Breast epithelium (tissue), 3 donors: ENCODE measurements around the gene POLE3.

Source experiments
- POLR2AphosphoS5 ChIP-seq, 3 donors: sonication (generic); formaldehyde crosslinking; IDR thresholded peaks; one replicate each; pipeline ENCODE4 v1.6.1; 2017; ENCODE audit warnings: antibody characterized with exemption in 3 of 3
- TF ChIP-seq, protein P1 (sequence below), 3 donors: fragments of 450-650 bp; IDR thresholded peaks; one replicate each; pipeline ENCODE4 v1.5.1; 2016 to 2017; ENCODE audit warnings: antibody characterized with exemption in 3 of 3, mild to moderate bottlenecking in 3 of 3, moderate library complexity in 3 of 3

DNA sequence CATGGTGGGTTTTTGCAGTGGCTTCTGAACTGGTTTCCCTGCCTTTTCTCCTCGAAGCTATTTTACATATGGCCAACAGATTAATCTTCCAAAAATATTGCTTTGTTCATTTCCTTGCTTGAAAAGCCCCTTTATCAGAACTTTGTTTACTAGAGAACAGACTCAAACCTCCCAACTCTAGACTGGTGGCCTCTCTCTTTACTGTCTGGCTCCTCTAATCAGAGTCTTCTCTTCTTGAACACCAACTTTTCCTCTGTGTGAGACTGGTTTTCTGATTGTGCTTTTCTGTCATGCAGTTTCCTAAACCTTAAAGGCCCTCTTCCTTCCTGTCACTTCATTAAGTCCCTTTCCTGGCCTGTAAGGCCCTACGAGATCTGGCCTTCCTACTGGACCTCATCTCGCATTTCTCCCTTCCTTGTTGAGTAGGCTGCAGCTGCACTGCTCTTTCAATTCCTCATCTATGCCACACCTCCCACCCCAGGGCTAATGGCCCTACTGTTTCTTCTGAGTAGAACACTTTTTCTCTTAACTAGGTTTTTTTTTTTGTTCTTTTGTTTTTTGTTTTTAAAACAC is 5.8 kb upstream of the POLE3 start:
- TF ChIP-seq, protein P1, sequence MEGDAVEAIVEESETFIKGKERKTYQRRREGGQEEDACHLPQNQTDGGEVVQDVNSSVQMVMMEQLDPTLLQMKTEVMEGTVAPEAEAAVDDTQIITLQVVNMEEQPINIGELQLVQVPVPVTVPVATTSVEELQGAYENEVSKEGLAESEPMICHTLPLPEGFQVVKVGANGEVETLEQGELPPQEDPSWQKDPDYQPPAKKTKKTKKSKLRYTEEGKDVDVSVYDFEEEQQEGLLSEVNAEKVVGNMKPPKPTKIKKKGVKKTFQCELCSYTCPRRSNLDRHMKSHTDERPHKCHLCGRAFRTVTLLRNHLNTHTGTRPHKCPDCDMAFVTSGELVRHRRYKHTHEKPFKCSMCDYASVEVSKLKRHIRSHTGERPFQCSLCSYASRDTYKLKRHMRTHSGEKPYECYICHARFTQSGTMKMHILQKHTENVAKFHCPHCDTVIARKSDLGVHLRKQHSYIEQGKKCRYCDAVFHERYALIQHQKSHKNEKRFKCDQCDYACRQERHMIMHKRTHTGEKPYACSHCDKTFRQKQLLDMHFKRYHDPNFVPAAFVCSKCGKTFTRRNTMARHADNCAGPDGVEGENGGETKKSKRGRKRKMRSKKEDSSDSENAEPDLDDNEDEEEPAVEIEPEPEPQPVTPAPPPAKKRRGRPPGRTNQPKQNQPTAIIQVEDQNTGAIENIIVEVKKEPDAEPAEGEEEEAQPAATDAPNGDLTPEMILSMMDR (IDR thresholded peaks at IDR 0.05): no peak
- TF ChIP-seq POLR2AphosphoS5 (IDR thresholded peaks at IDR 0.05): no peak
